Endodermal cell (in vitro differentiated cells): ENCODE data around the gene TRAPPC8. TPM values are rescaled to one million over a fixed set of nuclear protein-coding genes. Genes with fewer than 3 reads are reported as not detected.
"Not testable (repeated sequence)": the region's sequence is repeated elsewhere in the genome, so short reads cannot be mapped to it uniquely, and the experiment has no call there.

Source experiments
- DNase-seq: peaks from one replicate; pipeline ENCODE4 v3.0.0-alpha.2; 2017
- H3K27ac ChIP-seq: 2 replicates; pipeline ENCODE4 v1.5.1; 2013; ENCODE audit warnings: mild to moderate bottlenecking, low read depth, low read length, moderate library complexity
- H3K27me3 ChIP-seq: 2 replicates; pipeline ENCODE4 v1.6.1; 2013; ENCODE audit warnings: mild to moderate bottlenecking, low read length, moderate library complexity; ENCODE audit not compliant: insufficient read depth, control insufficient read depth, poor library complexity, severe bottlenecking
- H3K36me3 ChIP-seq: 2 replicates; pipeline ENCODE4 v1.7.0; 2013; ENCODE audit warnings: mild to moderate bottlenecking, low read length, moderate library complexity; ENCODE audit not compliant: control insufficient read depth, insufficient read depth
- H3K4me1 ChIP-seq: one replicate; pipeline ENCODE4 v1.7.0; 2013; ENCODE audit warnings: low read length; ENCODE audit not compliant: control insufficient read depth, insufficient read depth
- H3K4me3 ChIP-seq: 2 replicates; pipeline ENCODE4 v1.5.1; 2013; ENCODE audit warnings: mild to moderate bottlenecking, low read length, moderate library complexity
- H3K9ac ChIP-seq: 2 replicates; pipeline ENCODE4 v1.6.1; 2013; ENCODE audit warnings: mild to moderate bottlenecking, low read length, moderate library complexity; ENCODE audit not compliant: poor library complexity, severe bottlenecking; ENCODE audit errors: extremely low read depth
- H3K9me3 ChIP-seq: 2 replicates; pipeline ENCODE4 v1.6.1; 2013; ENCODE audit warnings: mild to moderate bottlenecking, low read length, moderate library complexity; ENCODE audit not compliant: control insufficient read depth
- H3K27ac Mint-ChIP-seq: 2 replicates; pipeline ENCODE4 v1.8.0; 2020; ENCODE audit warnings: mixed read lengths
- H3K27me3 Mint-ChIP-seq: 2 replicates; pipeline ENCODE4 v1.8.0; 2021; ENCODE audit warnings: mild to moderate bottlenecking, mixed read lengths; ENCODE audit not compliant: insufficient read depth
- H3K36me3 Mint-ChIP-seq: 2 replicates; pipeline ENCODE4 v1.8.0; 2020; ENCODE audit warnings: low read depth, mixed read lengths
- H3K4me1 Mint-ChIP-seq: 2 replicates; pipeline ENCODE4 v1.8.0; 2020; ENCODE audit warnings: mixed read lengths
- H3K4me3 Mint-ChIP-seq: 2 replicates; pipeline ENCODE4 v1.8.0; 2020; ENCODE audit warnings: mild to moderate bottlenecking, moderate library complexity, mixed read lengths
- H3K9me3 Mint-ChIP-seq: 2 replicates; pipeline ENCODE4 v1.8.0; 2020; ENCODE audit warnings: mild to moderate bottlenecking, mixed read lengths
- CTCF ChIP-seq: fragments of 200-600 bp; sonication (generic); conservative IDR thresholded peaks from 2 replicates; pipeline ENCODE4 v1.5.0; 2021; ENCODE audit warnings: antibody characterized with exemption, mild to moderate bottlenecking
- WGBS, 2 experiments: methylation state at CpG; one replicate each; pipeline versions ENCODE4 v1.1.5 to v1.1.7; 2013; ENCODE audit warnings: missing lambda C conversion rate in 2 of 2, mixed read lengths in 1 of 2; ENCODE audit not compliant: insufficient coverage in 1 of 2, insufficient read length in 1 of 2; 5-methylcytosine and 5-hydroxymethylcytosine counted together
- total RNA-seq, 2 donors: library from RNA; stranded (reverse); fragmentation: NEBNext Ultra II Directional in 1 of 2; extraction: Animal tissue kit (Norgen Biotek cat#: 25700) in 1 of 2; gene quantifications; 2 replicates in 1 of 2; 3 replicates in 1 of 2; pipeline ENCODE4 v1.2.1, GENCODE V29; 2021

The TRAPPC8 gene
- total RNA-seq, 2 donors from 2014 or later, result 45.2 to 49.0 TPM

- Histone ChIP-seq H3K36me3 (no peaks in the 10 kb centered on the region), H3K27me3 (no peaks in the 10 kb centered on the region), H3K4me3 (peak overlapping the region; percentile 64), H3K4me1 (no peaks in the 10 kb centered on the region), H3K9ac (no peak overlapping the region), H3K9me3 (peaks cover 71% of the 10 kb centered on the region), H3K27ac (no peak overlapping the region)
- Mint-ChIP-seq H3K4me3 (no peak overlapping the region), H3K4me1 (peaks cover 21% of the 10 kb centered on the region), H3K36me3 (peaks cover 21% of the 10 kb centered on the region), H3K27me3 (no peaks in the 10 kb centered on the region), H3K27ac (peak overlapping the region; percentile 41), H3K9me3 (peaks cover 63% of the 10 kb centered on the region)
- WGBS, 2 experiments, result 87 to 97% methylated on average over 2 to 3 of the region's 3 CpGs
- TF ChIP-seq CTCF, result no peak
- peak; percentile 33 for DNase-seq
These were observed 7.7 kb upstream of the TRAPPC8 start for GRCh38 chr18:31950583-31950982.

- Mint-ChIP-seq H3K36me3 (peaks cover 22% of the 10 kb centered on the region), H3K9me3 (peaks cover 66% of the 10 kb centered on the region), H3K4me1 (peaks cover 21% of the 10 kb centered on the region)
- not testable (repeated sequence) for H3K4me3 Mint-ChIP-seq, H3K27me3 Mint-ChIP-seq, H3K27ac ChIP-seq, H3K27me3 ChIP-seq, DNase-seq, H3K27ac Mint-ChIP-seq, H3K4me1 ChIP-seq, H3K36me3 ChIP-seq, H3K9ac ChIP-seq
- 93 to 96% methylated on average over 4 to 9 of the region's 9 CpGs for WGBS, 2 experiments
- Histone ChIP-seq H3K9me3 (peaks cover 68% of the 10 kb centered on the region), H3K4me3 (peak overlapping the region; percentile 52)
These were observed 5.4 kb upstream of the TRAPPC8 start for GRCh38 chr18:31948349-31948748.

GRCh38 chr18:31946305-31947046 is 3.5 kb upstream of the TRAPPC8 start:
- H3K4me3 ChIP-seq, result peak overlapping the region; percentile 95
- no peak overlapping the region for H3K9ac ChIP-seq
- WGBS, 2 experiments, result 73 to 86% methylated on average over 7 to 8 of the region's 8 CpGs
- peak; percentile 64 for DNase-seq
- H3K36me3 ChIP-seq, result peaks cover 2% of the 10 kb centered on the region
- no peak overlapping the region for H3K27ac ChIP-seq
- H3K9me3 ChIP-seq, result peaks cover 50% of the 10 kb centered on the region
- no peaks in the 10 kb centered on the region for H3K27me3 Mint-ChIP-seq
- peaks cover 22% of the 10 kb centered on the region for H3K36me3 Mint-ChIP-seq
- peaks cover 15% of the 10 kb centered on the region for H3K4me1 Mint-ChIP-seq
- no peak overlapping the region for H3K4me3 Mint-ChIP-seq
- TF ChIP-seq CTCF, result no peak
- no peaks in the 10 kb centered on the region for H3K27me3 ChIP-seq
- peaks cover 53% of the 10 kb centered on the region for H3K9me3 Mint-ChIP-seq
- peak overlapping the region; percentile 84 for H3K27ac Mint-ChIP-seq
- no peaks in the 10 kb centered on the region for H3K4me1 ChIP-seq
